Activated gamma-delta T cell (primary cell): ENCODE measurements around the gene TCEANC.
A peak's percentile ranks its signal among the peaks of the same experiment; 100 is the strongest.
"Not testable (repeated sequence)": the region's sequence is repeated elsewhere in the genome, so short reads cannot be mapped to it uniquely, and the experiment has no call there.

Experiments
- DNase-seq: peaks from one replicate; lab custom pipeline; 2025; lab: John Stamatoyannopoulos, UW

TCEANC gene

GRCh38 chrX:13655674-13656073, 2.7 kb downstream of the TCEANC start:
- no peak for DNase-seq

- DNase-seq, result no peak
Measured at GRCh38 chrX:13658602-13659001, 5.7 kb downstream of the TCEANC start.

DNA sequence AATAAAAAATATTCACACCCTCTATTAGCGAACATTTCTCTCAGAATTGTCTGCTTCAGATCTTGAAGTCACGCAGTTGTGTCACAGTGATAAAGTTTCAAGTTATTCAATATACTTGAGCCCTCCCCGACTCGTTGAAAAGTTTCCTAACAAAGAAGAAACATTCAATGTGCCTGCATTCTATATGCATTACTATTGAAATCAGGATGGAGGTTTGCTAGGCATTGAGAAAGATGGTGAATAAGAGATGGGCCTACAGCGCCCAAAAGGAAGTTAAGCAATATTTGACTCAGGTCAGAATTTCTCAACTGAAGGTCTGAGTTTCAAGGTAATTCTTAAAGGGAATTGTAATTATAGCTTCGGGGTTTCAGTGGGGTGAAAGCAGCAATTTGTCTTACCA, 6.1 kb downstream of the TCEANC start:
- DNase-seq, result no peak

DNA sequence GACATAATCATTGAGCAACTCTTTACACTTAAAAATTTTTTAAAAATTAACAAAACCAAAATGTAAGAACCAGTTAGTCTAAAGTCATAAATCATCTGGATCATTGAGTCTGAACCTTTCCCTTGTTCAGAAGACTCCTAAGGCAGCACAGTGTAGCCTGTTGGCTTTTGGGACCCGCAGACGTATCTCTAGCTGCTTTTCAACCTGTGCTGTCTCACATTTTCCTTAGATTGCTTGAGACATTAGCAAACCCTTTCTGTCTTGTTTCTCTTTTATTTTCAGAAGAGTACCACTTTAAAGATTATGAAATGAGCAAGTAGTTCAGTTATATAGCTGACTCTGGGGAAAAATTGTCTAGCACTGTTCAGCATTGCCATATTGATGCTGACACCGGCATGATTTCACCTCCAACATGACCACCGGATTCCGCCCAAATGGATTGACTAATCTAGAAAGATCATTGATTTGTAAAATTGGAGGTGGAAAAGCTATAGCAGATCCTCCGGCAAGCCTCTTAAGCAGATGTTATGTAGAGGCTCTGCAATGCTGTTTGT, 8.9 kb downstream of the TCEANC start:
- no peak for DNase-seq

DNA sequence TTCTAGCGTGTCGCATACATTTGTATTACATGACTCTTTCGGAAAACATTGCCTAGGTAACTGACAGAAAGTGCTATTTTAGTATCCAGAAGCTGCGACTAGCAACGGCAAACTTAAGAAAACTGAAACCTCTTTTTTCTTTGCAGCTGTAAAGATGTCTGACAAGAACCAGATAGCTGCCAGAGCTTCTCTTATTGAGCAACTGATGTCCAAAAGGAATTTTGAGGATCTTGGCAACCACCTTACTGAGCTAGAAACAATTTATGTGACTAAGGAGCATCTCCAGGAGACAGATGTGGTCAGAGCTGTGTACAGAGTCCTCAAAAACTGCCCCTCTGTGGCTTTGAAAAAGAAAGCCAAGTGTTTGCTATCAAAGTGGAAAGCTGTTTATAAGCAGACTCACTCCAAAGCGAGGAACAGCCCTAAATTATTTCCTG, 9.4 kb downstream of the TCEANC start:
- no peak for DNase-seq

GRCh38 chrX:13664020-13664419, 11.1 kb downstream of the TCEANC start:
- no peak for DNase-seq

- no peak for DNase-seq
Measured at GRCh38 chrX:13666836-13667235, 13.9 kb downstream of the TCEANC start.

- no peak for DNase-seq
Measured at GRCh38 chrX:13667919-13668318, 15.0 kb downstream of the TCEANC start.

DNA sequence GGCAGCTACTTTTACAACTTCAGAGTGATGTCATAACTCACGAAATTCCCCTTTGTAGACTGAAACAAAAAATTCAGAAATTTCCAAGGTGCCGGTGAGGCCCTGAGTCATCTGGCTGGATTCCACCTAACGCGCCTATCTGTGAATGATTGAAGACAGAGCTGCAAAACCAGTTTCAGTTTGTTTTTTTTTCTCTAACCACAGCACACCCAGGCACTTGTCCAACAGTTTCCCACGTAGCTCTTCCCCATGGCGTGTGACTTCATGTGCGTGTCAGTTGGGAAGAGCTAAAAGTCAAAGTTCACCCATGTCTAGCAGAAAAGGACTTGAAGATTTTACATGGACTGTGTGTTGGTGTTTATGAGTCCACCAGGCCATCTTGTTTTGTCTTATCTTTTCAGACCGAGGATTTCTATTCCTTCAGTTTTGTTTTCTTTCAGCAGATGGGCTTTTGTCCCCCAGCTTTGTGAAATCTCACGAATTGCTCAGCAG, 16.4 kb downstream of the TCEANC start:
- no peak for DNase-seq

GRCh38 chrX:13669755-13670154, 16.8 kb downstream of the TCEANC start:
- DNase-seq, result not testable (repeated sequence)

- no peak for DNase-seq
Measured at GRCh38 chrX:13670197-13670596, 17.3 kb downstream of the TCEANC start.

DNA sequence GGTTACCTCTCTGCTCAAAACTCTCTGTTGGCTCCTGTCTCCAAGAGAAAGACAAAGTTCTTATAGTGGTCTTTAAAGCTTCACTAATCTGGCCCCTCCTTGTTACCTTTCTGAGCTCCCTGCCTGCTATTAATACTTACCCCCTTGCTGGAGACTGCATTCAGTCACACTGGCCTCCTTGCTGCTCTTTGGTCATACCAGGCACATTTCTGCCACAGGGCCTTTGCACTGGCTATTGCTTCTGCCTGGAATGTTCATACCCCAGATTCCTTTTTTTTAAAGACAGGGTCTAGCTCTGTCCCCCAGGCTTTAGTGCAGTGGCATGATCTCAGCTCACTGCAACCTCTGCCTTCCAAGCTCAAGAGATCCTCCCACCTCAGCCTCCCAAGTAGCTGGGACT, 20.1 kb downstream of the TCEANC start:
- DNase-seq, result no peak

DNA sequence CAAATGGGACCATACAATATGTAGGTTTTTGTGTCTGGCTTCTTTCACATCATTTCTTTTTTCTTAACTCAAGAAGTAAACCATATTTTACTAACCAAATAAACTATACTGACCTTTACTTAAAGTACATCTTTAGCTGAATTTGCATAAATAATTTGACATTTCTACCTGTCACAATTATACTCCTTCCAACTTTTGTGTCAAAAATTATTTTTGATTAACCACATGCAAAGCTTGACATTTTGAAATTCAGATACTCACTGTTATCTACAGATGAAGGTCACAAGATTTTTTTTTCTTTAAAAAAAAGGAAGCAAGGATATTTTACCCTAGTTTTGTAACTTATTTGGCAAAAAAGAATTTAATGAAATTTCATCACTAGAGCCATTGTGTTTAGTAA, 23.9 kb downstream of the TCEANC start:
- DNase-seq, result no peak

DNA sequence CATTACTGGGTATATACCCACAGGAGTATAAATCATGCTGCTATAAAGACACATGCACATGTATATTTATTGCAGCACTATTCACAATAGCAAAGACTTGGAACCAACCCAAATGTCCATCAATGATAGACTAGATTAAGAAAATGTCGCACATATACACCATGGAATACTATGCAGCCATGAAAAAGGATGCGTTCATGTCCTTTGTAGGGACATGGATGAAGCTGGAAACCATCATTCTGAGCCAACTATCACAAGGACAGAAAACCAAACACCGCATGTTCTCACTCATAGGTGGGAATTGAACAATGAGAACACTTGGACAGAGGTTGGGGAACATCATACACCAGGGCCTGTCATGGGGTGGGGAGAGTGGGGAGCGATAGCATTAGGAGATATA, 26.8 kb downstream of the TCEANC start:
- not testable (repeated sequence) for DNase-seq

GRCh38 chrX:13681595-13681994, 28.7 kb downstream of the TCEANC start:
- DNase-seq, result no peak

DNA sequence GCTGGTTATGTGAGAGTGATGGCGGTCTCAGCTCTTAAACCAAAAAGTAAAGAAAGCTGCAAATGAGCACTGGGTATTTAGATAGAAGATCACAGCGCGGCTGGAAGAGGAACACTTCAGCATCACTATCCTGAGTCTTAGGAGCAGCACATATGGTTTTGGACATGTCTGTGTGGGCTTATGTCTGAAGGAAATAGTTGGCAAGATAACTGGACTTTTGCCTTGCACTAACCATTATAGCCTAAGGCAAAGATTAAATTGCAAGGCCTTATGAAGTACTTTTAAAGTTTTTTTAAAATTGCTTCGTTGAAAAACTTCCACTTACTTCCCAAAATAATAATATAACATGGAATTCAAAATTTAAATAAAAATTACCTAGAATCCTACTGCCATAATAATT, 31.4 kb downstream of the TCEANC start:
- no peak for DNase-seq

- DNase-seq, result no peak
Measured at GRCh38 chrX:13685126-13685763, 32.3 kb downstream of the TCEANC start.

DNA sequence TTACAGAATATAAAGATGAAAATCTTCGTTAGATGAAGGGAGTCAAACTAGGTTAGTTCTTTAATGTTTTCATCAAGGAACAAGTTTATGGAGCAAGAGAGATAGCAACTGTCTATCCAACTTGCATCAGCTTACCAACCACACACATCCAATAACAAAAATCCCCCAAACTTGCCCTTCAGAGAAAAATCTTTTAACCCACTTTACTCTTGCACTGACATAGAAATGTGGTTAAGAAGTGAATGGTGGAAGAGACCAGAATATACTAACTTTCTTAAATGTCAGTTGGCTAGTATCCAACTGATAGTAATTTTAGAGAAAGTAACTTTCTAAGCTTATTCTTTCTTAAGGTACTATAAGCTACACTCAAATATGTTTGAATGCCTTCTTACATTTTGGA, 34.3 kb downstream of the TCEANC start:
- DNase-seq, result no peak

DNA sequence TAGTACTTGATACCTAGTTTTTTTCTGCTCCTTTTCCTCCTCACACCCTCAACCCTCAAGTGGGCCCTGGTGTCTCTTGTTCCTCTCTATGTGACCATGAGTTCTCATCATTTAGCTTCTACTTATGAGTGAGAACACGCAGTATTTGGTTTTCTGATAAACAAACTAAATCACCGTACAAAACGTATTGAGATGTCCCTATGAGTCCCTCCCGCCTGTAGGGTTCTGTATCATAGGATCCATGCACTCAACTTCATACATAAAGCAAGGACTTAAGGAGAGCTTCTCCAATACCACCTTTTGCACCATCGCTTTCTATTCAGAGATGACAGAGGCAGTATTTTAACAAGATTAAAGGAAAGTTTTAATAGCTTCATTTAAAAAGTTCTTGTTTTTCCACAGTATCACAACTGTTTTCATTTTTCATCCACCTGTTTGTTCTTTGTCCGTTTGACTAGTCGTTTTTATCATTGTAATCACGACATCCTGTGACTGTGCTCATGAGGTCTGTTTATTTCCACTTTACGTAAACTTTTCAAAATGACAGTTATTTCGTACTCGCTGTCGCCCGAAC, 35.5 kb downstream of the TCEANC start:
- no peak for DNase-seq

DNA sequence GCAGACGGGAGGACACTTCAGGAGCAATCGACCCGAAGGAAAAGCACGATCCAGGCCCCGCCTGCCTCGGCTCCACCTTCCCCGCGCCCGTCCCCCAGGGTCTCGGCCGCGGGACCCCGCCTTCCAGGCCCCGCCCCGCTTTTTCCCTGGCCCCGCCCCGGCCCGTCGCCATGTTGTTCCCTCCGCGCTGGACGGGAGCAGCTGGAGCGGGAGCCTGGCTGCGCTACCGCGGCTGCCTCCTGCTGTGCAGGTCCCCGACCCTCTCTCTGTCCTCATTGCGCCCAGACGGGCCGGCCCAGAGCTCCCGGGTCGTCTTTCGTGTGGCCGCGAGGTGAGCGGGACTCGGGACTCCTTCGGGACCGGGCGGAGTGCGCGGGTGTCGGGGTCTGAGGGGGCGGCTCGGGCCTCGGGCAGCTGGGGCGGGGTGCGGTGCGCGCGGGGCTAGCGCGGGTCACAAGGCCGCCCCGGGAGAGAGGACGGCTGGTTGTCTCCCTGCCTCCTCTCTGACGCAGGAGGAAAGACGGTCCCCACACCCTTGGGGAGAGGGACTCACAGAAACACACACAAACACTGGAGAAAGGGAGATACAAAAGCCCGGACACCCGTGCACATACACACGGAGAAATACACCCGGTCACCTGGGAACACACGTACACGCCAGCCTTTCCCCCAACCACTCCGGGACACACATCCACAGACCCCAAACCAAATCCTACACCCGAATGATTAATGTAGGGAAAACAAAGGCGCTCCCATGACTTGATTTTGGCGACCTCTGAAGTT, 36.2 kb downstream of the TCEANC start, which contains the start of gene RAB9A:
Gene RAB9A (plus strand): TSS at position 171 of the 783 bp plus-strand sequence. CDS start 19,619 bp downstream, outside the sequence.
- DNase-seq, result peak; percentile 65

- DNase-seq, result no peak
Measured at GRCh38 chrX:13689741-13690211, 36.8 kb downstream of the TCEANC start.

- no peak for DNase-seq
Measured at GRCh38 chrX:13690836-13691235, 37.9 kb downstream of the TCEANC start.
